ENCODE measurements around the gene SMCHD1. TPM values are rescaled to one million over a fixed set of nuclear protein-coding genes. Genes with fewer than 3 reads are reported as not detected.

Gene SMCHD1
- total and polyA plus RNA-seq, 2 experiments from 2014 or later, result 13.0 to 63.9 TPM

DNA sequence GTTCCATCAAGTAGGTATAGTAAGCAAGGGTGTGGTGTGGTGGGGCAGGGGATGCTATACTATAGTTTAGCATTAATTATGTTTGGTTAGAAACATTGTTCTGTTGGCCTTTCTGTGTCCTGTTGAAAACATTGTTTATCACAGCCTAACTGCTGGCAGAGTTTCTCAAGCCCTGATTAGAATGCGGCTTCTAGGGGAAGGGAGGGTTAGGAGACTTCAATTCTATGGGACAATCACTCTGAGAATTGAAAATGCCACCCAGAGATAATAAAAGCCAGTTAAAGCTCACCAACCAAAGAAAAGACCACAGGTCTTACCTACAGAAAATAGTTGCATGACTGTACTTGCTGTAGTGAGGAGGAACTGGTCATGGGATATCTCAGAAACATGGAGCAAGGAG, 19.9 kb upstream of the SMCHD1 start:
- Histone ChIP-seq H4K20me1 (ENCODE audit: insufficient read depth, poor library complexity, severe bottlenecking) (no peaks in the 10 kb centered on the region), H3K4me2 (no peak overlapping the region), H3K4me3 (no peak overlapping the region), H2AFZ (no peak overlapping the region), H3K27me3 (no peaks in the 10 kb centered on the region), H3K9me2 (replicated peaks; ENCODE audit: insufficient read depth) (no peaks in the 10 kb centered on the region), H3K27ac (no peak overlapping the region), H3K4me1 (ENCODE audit: insufficient read depth) (no peaks in the 10 kb centered on the region), H3K36me3 (replicated peaks; ENCODE audit: insufficient read depth, low read depth) (no peaks in the 10 kb centered on the region), H3K79me2 (no peaks in the 10 kb centered on the region), H3K9me3 (ENCODE audit: low read depth) (no peaks in the 10 kb centered on the region)
- TF ChIP-seq EZH2phosphoT487 (IDR thresholded peaks at IDR 0.05; ENCODE audit: low read depth, severe bottlenecking, unreplicated experiment) (no peak), EZH2 (IDR thresholded peaks at IDR 0.05; ENCODE audit: borderline replicate concordance) (no peak)
- TF ChIP-seq, protein P1, sequence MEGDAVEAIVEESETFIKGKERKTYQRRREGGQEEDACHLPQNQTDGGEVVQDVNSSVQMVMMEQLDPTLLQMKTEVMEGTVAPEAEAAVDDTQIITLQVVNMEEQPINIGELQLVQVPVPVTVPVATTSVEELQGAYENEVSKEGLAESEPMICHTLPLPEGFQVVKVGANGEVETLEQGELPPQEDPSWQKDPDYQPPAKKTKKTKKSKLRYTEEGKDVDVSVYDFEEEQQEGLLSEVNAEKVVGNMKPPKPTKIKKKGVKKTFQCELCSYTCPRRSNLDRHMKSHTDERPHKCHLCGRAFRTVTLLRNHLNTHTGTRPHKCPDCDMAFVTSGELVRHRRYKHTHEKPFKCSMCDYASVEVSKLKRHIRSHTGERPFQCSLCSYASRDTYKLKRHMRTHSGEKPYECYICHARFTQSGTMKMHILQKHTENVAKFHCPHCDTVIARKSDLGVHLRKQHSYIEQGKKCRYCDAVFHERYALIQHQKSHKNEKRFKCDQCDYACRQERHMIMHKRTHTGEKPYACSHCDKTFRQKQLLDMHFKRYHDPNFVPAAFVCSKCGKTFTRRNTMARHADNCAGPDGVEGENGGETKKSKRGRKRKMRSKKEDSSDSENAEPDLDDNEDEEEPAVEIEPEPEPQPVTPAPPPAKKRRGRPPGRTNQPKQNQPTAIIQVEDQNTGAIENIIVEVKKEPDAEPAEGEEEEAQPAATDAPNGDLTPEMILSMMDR (IDR thresholded peaks at IDR 0.05; ENCODE audit: poor library complexity), result no peak
- DNase-seq (ENCODE audit: low spot score), result no peak
- 96% methylated on average over 1 of the region's 1 CpG for WGBS (ENCODE audit: low lambda C conversion rate, missing lambda C conversion rate)

DNA sequence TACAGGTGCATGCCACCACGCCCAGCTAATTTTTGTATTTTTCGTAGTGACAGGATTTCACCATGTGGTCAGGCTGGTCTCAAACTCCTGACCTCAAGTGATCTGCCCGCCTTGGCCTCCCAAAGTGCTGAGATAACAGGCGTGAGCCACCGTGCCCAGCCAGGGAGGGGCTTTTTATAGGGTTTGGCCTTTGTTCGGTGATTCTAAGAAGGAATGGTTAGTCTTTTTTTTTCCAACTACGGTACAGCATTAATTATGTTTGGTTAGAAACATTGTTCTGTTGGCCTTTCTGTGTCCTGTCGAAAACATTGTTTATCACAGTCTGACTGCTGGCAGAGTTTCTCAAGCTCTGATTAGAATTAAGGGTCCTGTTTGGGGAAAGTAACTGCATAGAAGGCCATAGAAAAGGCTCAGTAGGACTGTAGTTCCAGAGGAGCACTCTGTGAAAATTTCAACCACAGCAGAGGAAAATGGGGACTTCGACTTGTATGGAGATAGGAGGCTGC, 19.3 kb upstream of the SMCHD1 start:
- no peaks in the 10 kb centered on the region for H3K9me3 ChIP-seq (ENCODE audit: low read depth)
- no peaks in the 10 kb centered on the region for H3K9me2 ChIP-seq (replicated peaks; ENCODE audit: insufficient read depth)
- H3K4me1 ChIP-seq (ENCODE audit: insufficient read depth), result no peaks in the 10 kb centered on the region
- no peak overlapping the region for H3K4me2 ChIP-seq
- 73% methylated on average over 9 of the region's 9 CpGs for WGBS (ENCODE audit: low lambda C conversion rate, missing lambda C conversion rate)
- H3K4me3 ChIP-seq, result no peak overlapping the region
- H4K20me1 ChIP-seq (ENCODE audit: insufficient read depth, poor library complexity, severe bottlenecking), result no peaks in the 10 kb centered on the region
- no peak for TF ChIP-seq EZH2 (IDR thresholded peaks at IDR 0.05; ENCODE audit: borderline replicate concordance)
- no peak for TF ChIP-seq EZH2phosphoT487 (IDR thresholded peaks at IDR 0.05; ENCODE audit: low read depth, severe bottlenecking, unreplicated experiment)
- TF ChIP-seq, protein P1 (IDR thresholded peaks at IDR 0.05; ENCODE audit: poor library complexity), result no peak
- no peaks in the 10 kb centered on the region for H3K27me3 ChIP-seq
- peak overlapping the region; percentile 25 for H3K27ac ChIP-seq
- peak overlapping the region; percentile 29 for H2AFZ ChIP-seq
- no peak for DNase-seq (ENCODE audit: low spot score)
- no peaks in the 10 kb centered on the region for H3K36me3 ChIP-seq (replicated peaks; ENCODE audit: insufficient read depth, low read depth)
- no peaks in the 10 kb centered on the region for H3K79me2 ChIP-seq

DNA sequence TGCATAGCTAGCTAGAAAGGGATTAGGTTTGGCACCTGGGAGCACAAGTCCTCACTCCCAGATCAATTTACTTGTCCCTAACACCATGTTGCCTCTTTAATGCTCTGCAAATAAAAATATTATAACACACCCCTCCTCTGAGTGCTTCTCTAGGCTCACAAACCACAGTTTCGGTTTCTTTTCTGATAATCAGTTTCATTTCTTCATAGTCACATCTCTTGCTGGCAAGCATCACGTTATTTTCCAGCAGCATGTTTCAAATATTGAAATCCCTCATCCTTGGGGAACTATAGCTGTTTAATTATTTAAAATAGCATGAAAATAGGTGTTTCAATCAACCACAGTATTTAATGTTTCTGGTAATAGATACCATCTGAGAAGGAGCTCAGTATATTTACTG, 13.9 kb upstream of the SMCHD1 start:
- no peak overlapping the region for H3K4me2 ChIP-seq
- WGBS (ENCODE audit: low lambda C conversion rate, missing lambda C conversion rate), result 67% methylated on average over 2 of the region's 2 CpGs
- no peak for DNase-seq (ENCODE audit: low spot score)
- no peak overlapping the region for H2AFZ ChIP-seq
- H3K27ac ChIP-seq, result no peak overlapping the region
- TF ChIP-seq EZH2 (IDR thresholded peaks at IDR 0.05; ENCODE audit: borderline replicate concordance) (no peak), EZH2phosphoT487 (IDR thresholded peaks at IDR 0.05; ENCODE audit: low read depth, severe bottlenecking, unreplicated experiment) (no peak)
- TF ChIP-seq, protein P1 (IDR thresholded peaks at IDR 0.05; ENCODE audit: poor library complexity), result no peak
- no peak overlapping the region for H3K4me3 ChIP-seq
- H3K36me3 ChIP-seq (replicated peaks; ENCODE audit: insufficient read depth, low read depth), result no peaks in the 10 kb centered on the region
- no peaks in the 10 kb centered on the region for H4K20me1 ChIP-seq (ENCODE audit: insufficient read depth, poor library complexity, severe bottlenecking)
- H3K79me2 ChIP-seq, result no peaks in the 10 kb centered on the region
- H3K4me1 ChIP-seq (ENCODE audit: insufficient read depth), result no peaks in the 10 kb centered on the region
- H3K9me2 ChIP-seq (replicated peaks; ENCODE audit: insufficient read depth), result no peaks in the 10 kb centered on the region
- peaks cover 4% of the 10 kb centered on the region for H3K27me3 ChIP-seq
- H3K9me3 ChIP-seq (ENCODE audit: low read depth), result no peaks in the 10 kb centered on the region

DNA sequence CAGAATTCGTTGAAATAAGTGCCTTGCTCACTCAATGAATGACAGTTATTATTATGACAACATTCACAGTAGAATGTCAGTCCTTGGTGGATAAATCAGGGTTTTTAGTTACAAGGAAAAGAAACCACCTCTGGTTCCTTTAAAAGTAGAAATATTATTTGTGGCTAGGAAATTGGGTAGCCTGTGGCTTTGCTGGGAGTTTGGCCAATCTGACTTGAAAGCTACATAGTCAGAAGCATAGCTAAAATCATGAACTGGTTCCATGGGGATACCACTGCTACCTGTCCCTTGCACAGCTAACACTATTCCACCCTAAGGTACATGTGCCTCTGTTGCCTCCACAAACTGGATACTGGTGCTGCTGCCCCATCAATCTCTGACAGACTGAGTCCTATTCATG, 12.8 kb upstream of the SMCHD1 start:
- no peak for DNase-seq (ENCODE audit: low spot score)
- 84% methylated on average over 1 of the region's 1 CpG for WGBS (ENCODE audit: low lambda C conversion rate, missing lambda C conversion rate)
- H4K20me1 ChIP-seq (ENCODE audit: insufficient read depth, poor library complexity, severe bottlenecking), result no peaks in the 10 kb centered on the region
- peaks cover 4% of the 10 kb centered on the region for H3K27me3 ChIP-seq
- H3K9me2 ChIP-seq (replicated peaks; ENCODE audit: insufficient read depth), result no peaks in the 10 kb centered on the region
- H3K4me2 ChIP-seq, result no peak overlapping the region
- no peaks in the 10 kb centered on the region for H3K9me3 ChIP-seq (ENCODE audit: low read depth)
- no peaks in the 10 kb centered on the region for H3K4me1 ChIP-seq (ENCODE audit: insufficient read depth)
- H3K4me3 ChIP-seq, result no peak overlapping the region
- H2AFZ ChIP-seq, result no peak overlapping the region
- H3K79me2 ChIP-seq, result no peaks in the 10 kb centered on the region
- TF ChIP-seq EZH2phosphoT487 (IDR thresholded peaks at IDR 0.05; ENCODE audit: low read depth, severe bottlenecking, unreplicated experiment) (no peak), EZH2 (IDR thresholded peaks at IDR 0.05; ENCODE audit: borderline replicate concordance) (no peak)
- TF ChIP-seq, protein P1 (IDR thresholded peaks at IDR 0.05; ENCODE audit: poor library complexity), result no peak
- no peak overlapping the region for H3K27ac ChIP-seq
- no peaks in the 10 kb centered on the region for H3K36me3 ChIP-seq (replicated peaks; ENCODE audit: insufficient read depth, low read depth)

Measured in hepatocyte (in vitro differentiated cells).